Fibroblast of villous mesenchyme (primary cell): ENCODE results near the gene THPO. TPM values are rescaled to one million over a fixed set of nuclear protein-coding genes. Genes with fewer than 3 reads are reported as not detected.

Source experiments
- DNase-seq: peaks from one replicate; pipeline ENCODE4 v3.0.0-alpha.2; 2010; ENCODE audit warnings: low read depth
- H3K4me3 ChIP-seq: 2 replicates; pipeline ENCODE4 v1.5.1; 2011; ENCODE audit warnings: low read depth, mild to moderate bottlenecking, low read length
- total RNA-seq: library from RNA; depleted of rRNA; stranded (reverse); fragments of >200 nt; gene quantifications from 2 replicates; pipeline ENCODE4 v1.2.3, GENCODE V29; 2012
- TF ChIP-seq, protein P1 (sequence below): IDR thresholded peaks from 2 replicates; pipeline ENCODE4 v1.5.1; 2012; ENCODE audit warnings: low read depth, mild to moderate bottlenecking, low read length; ENCODE audit not compliant: insufficient read depth

The THPO gene
- total RNA-seq, 1 donor = 0.86 TPM

DNA sequence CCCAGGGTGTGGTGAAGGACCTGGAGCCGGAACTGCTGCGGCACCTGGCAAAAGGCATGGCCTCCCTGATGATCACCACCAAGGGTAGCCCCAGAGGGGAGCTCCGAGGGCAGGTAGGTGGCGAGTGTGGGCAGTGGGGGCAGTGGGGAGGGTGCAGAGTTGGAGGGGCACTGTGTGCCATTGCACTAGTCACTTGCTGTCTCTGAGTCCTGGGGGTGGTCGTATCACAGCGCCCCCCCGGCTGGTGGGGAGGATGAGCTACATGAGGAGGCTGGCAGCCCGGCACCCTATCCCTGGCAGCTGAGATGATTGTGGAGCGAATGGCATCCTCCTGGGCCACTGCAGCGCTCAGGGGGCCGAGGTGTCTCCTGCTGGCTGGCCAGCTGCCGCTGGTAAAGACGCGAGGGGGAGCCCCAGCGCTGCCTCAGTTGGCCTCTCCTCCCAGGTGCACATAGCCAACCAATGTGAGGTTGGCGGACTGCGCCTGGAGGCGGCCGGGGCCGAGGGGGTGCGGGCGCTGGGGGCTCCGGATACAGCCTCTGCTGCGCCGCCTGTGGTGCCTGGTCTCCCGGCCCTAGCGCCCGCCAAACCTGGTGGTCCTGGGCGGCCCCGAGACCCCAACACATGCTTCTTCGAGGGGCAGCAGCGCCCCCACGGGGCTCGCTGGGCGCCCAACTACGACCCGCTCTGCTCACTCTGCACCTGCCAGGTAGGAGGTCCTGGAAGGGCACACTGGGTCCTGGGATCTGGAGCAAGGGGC, 8.2 kb upstream of the THPO start:
- DNase-seq = no peak
- TF ChIP-seq, protein P1, sequence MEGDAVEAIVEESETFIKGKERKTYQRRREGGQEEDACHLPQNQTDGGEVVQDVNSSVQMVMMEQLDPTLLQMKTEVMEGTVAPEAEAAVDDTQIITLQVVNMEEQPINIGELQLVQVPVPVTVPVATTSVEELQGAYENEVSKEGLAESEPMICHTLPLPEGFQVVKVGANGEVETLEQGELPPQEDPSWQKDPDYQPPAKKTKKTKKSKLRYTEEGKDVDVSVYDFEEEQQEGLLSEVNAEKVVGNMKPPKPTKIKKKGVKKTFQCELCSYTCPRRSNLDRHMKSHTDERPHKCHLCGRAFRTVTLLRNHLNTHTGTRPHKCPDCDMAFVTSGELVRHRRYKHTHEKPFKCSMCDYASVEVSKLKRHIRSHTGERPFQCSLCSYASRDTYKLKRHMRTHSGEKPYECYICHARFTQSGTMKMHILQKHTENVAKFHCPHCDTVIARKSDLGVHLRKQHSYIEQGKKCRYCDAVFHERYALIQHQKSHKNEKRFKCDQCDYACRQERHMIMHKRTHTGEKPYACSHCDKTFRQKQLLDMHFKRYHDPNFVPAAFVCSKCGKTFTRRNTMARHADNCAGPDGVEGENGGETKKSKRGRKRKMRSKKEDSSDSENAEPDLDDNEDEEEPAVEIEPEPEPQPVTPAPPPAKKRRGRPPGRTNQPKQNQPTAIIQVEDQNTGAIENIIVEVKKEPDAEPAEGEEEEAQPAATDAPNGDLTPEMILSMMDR = no peak
- H3K4me3 ChIP-seq = no peak overlapping the region

DNA sequence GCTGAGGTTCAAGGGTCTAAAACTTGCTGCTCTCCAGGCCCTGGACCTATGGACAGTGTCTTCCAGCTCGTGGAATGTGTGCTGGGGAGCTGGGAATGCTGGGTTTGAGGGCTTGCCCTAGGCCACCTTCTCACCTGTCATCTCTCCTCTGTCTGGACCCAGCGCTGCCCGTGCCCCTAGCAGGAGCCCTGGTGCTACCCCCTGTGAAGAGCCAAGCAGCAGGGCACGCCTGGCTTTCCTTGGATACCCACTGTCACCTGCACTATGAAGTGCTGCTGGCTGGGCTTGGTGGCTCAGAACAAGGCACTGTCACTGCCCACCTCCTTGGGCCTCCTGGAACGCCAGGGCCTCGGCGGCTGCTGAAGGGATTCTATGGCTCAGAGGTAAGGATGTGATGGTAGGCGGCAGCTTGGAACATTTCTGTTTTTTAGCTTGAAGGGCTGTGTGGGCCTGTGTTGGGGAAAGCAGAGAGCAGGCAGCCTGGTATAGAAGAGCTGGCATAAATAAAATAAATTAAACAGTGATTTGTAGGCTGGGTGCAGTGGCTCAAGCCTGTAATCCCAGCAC, 6.9 kb upstream of the THPO start:
- TF ChIP-seq, protein P1 = no peak
- no peak overlapping the region for H3K4me3 ChIP-seq
- no peak for DNase-seq

DNA sequence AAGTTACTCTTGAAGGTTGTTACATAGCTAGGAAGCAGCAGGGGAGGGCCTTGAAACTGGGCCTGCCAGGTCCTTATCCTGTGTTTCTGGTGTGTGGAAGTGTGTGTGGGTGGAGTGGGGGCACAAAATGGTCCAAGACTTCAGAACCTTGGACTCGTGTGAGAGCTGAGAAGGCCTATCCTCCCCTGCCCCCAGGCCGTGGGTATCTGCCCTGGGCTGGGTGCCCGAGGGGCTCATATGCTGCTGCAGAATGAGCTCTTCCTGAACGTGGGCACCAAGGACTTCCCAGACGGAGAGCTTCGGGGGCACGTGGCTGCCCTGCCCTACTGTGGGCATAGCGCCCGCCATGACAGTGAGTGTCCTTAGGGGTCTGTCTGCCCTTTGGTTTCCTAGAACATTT, 6.3 kb upstream of the THPO start:
- TF ChIP-seq, protein P1 = no peak
- H3K4me3 ChIP-seq = no peak overlapping the region
- DNase-seq = no peak

DNA sequence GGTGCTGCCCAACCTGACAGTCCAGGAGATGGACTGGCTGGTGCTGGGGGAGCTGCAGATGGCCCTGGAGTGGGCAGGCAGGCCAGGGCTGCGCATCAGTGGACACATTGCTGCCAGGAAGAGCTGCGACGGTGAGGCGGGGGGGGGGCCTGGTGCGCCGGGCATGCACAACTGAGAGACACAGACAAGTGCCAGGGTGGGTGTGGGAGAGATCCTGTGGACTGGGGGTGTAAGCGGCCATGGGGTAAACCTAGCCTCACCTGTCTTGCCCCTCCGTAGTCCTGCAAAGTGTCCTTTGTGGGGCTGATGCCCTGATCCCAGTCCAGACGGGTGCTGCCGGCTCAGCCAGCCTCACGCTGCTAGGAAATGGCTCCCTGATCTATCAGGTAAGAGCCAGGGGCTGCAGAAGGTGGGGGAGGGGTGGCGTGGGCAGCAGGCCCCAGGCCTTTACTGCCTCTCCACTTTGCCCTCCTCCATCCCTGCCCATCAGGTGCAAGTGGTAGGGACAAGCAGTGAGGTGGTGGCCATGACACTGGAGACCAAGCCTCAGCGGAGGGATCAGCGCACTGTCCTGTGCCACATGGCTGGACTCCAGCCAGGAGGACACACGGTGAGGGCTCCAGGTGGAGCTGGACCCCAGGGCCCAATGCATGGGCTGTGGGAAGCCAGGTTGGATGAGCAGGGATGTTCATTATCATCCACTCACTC, 5.2 kb upstream of the THPO start:
- no peak overlapping the region for H3K4me3 ChIP-seq
- TF ChIP-seq, protein P1 = no peak
- DNase-seq = no peak

DNA sequence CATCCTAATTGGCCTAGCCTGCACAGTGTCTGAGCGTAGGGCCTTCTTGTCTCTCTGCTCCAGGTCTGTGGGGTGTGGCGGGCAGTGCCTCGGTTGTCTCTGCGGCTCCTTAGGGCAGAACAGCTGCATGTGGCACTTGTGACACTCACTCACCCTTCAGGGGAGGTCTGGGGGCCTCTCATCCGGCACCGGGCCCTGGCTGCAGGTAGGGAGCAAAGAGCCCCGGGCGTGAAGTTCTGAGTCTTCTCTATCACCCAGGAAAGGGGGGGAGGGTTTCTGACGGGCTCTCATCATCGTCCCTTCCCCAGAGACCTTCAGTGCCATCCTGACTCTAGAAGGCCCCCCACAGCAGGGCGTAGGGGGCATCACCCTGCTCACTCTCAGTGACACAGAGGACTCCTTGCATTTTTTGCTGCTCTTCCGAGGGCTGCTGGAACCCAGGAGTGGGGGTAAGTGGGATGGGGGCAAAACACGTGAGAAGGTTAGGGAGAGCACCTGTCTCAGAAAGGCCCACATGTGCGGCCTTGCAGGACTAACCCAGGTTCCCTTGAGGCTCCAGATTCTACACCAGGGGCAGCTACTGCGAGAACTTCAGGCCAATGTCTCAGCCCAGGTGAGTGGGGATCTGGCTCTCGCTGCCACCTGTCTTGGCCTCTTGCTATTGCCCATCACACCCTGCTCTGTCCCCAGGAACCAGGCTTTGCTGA, 4.5 kb upstream of the THPO start:
- DNase-seq = no peak
- H3K4me3 ChIP-seq = no peak overlapping the region
- TF ChIP-seq, protein P1 = no peak

DNA sequence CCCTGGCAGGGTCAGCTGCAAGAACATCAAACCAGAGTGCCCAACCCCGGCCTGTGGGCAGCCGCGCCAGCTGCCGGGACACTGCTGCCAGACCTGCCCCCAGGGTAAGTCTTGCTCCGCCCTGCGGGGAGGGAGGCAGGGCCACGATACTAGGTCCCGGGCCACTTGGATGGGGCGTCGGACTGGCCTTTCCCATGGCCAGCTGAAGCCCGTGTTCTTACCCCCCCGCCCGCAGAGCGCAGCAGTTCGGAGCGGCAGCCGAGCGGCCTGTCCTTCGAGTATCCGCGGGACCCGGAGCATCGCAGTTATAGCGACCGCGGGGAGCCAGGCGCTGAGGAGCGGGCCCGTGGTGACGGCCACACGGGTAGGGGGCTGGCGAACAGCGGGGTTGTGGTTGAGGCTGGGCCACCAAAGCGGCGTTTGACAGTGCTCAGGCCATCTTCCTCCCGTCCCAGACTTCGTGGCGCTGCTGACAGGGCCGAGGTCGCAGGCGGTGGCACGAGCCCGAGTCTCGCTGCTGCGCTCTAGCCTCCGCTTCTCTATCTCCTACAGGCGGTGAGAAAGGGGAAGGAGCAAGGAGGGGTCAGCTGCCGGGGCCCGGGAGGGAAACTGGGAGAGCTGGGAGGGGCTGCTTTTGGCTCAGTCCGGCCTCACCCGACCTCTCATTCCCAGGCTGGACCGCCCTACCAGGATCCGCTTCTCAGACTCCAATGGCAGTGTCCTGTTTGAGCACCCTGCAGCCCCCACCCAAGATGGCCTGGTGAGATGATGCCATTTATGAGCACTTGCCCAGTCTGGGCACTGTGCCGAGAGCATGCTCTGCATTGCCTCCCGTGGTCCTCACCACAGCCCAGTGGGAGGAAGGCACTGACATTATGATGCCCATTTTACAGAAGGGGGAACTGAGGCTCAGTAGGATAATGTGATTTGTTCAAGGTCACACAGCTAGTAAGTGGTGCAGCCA, 3.5 kb upstream of the THPO start:
- TF ChIP-seq, protein P1 = no peak
- no peak overlapping the region for H3K4me3 ChIP-seq
- no peak for DNase-seq
